Pons (tissue), 1 donor: Measurements from ENCODE around the gene DHRS1.
"Not testable (repeated sequence)": the region's sequence is repeated elsewhere in the genome, so short reads cannot be mapped to it uniquely, and the experiment has no call there.

Experiments
- DNase-seq: peaks from one replicate; pipeline ENCODE4 v3.0.0-alpha.2; 2016; ENCODE audit warnings: low spot score

Gene DHRS1

GRCh38 chr14:24327914-24328313 is 28.3 kb upstream of the DHRS1 start:
- DNase-seq: not testable (repeated sequence)

DNA sequence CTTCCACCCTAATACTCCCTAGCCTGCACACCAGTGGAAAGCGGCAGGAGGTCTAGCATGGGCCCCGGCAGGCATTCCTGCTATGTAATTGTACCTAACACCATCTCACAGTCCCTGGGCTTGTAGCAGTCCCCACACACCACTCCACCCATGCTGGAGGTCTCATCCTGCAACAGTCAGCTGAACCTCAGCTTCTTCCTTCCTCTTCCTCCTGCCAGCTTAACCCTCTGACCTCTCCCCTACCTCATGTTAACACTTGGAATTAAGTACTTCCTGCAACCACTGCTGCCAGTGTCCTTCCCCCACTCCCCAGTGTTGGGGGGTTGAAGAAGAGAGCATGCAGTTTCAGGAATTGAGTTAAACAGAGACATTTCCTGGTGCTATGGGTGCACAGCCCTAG is 27.7 kb upstream of the DHRS1 start:
- DNase-seq: no peak

DNA sequence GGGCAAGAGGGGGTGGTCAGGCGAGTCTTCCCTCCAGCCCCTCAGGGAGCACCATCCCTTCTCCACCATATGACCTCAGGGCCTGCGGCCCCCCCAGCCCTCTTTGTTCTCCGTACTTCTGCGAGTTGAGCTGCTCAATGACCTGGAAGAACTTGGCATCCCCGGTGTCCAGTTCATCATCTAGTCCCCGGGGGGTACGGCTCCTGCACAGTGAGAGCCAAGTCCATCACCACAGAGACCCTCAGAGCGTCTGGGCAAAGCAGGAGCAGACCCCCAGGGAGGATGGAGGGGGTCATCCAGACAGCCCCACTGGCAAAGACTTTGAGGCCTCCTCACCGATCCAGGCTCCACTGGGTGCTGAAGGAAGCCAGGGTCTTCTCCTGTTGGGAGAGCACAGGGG is 26.4 kb upstream of the DHRS1 start:
- DNase-seq: no peak

GRCh38 chr14:24325041-24325530 is 25.5 kb upstream of the DHRS1 start:
- DNase-seq: no peak

GRCh38 chr14:24324024-24324423 is 24.4 kb upstream of the DHRS1 start:
- no peak for DNase-seq

DNA sequence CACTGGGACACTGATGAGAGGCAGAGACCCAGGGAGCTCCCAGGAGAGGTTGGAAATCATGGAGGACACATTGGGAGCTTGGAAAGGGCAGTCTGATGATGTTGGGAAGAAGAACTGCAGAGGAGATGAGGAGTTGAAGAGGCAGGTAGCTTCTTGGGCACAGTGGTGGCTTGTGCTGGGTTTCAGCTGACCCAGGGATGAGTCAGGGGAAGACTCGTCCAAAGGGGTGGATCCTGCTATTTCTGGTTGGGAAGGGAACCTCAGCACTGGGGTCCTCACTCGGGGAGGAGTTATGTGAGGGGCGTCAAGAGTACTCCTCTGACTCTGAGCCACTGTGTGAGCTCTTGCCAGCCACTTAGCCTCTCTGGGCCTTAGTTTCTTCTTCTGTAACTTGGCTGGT is 23.8 kb upstream of the DHRS1 start:
- DNase-seq: no peak

- no peak for DNase-seq
These were observed 23.1 kb upstream of the DHRS1 start for GRCh38 chr14:24322672-24323071.

DNA sequence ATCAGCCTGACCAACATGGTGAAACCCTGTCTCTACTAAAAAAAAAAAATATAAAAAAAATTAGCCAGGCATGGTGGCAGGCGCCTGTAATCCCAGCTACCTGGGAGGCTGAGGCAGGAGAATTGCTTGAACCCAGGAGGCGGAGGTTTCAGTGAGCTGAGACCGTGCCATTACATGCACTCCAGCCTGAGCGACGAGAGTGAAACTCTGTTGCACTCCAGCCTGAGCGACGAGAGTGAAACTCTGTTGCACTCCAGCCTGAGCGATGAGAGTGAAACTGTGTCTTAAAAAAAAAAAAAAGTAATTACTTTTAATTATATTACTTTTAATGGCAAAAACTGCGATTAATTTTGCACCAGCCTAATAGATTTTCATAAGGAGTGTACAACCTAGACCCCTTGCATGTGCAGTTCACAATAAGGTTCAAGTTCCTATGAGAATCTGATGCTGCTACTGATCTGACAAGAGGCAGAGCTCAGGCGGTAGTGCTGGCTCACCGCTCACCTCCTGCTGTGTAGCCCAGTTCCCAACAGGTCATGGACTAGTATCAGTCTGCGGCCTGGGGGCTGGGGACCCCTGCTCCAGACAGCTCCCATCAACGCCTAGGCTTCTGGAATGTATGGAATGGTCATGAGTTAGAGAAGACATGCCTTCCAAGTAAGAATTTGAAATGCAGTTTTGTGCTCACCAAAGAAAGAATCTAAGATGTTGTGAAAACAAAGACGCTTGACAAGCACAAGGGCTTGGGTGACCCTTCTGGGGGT is 21.8 kb upstream of the DHRS1 start:
- DNase-seq: no peak

- DNase-seq: no peak
These were observed 17.8 kb upstream of the DHRS1 start for GRCh38 chr14:24317141-24317928.

GRCh38 chr14:24316597-24316950 is 17.0 kb upstream of the DHRS1 start:
- DNase-seq: no peak

- no peak for DNase-seq
These were observed 16.4 kb upstream of the DHRS1 start for GRCh38 chr14:24315807-24316596.

DNA sequence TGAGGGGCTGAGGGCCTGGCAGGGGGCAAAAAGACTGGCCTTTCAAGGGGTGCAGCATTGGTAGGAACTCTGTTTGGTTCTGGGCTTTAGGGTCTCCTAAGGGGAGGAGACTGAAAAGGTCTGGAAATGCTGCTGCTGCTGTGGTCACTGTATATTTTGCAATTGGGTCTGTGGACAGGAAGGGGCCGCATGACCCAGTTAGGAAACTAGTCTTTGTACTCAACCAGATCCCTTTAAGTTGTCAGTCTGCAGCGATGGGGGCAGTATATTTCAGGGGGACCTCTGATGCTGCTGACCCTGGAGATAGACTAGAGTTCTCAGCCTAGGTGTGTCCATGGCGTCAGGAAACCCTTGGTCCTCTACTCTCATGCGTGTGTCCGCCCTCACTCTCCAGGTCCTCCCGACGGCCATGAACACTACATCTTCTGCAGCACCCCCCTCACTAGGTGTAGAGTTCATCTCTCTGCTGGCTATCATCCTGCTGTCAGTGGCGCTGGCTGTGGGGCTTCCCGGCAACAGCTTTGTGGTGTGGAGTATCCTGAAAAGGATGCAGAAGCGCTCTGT is 15.7 kb upstream of the DHRS1 start:
- DNase-seq: no peak

DNA sequence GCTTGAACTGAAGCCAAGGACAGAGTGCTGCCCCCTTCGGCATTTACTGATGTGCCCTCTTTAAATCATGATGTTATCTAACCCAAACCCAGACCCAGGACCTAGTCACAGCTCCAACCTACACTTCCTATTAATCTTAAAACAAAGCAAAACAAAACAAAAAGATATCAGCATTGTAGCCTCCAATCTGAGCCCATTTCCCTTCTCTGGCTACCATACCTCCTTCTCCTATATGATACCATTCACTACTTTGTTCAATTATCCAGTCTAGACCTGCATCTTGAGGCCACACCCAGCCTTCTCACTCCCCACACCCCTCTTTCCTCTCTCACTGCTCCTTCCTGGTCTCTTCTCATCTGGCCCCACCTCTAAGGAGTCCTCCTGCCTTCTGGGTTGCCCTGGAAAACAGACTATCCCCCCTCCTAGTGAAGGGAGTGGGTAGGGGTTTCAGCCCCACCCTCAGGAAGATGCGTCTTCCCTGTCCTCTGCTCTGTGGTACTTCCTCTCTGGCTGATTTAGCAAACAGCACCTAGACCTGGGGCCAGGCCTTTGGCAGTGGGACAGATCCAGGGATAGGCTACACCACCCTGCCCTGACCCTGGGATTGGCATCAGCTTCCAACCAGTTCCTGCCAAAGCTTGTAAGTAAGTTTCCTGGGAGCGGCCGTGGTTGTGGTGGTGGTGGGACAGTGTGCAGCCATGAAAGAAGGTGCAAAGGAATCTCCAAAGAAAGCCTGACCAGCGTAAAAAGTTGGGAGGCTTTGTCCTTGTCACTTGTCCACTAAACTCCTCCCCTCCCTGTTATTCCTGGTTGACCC is 15.0 kb upstream of the DHRS1 start:
- no peak for DNase-seq

GRCh38 chr14:24313913-24314312 is 14.3 kb upstream of the DHRS1 start:
- DNase-seq: no peak

GRCh38 chr14:24312736-24313507 is 13.3 kb upstream of the DHRS1 start:
- peak; percentile 65 for DNase-seq

GRCh38 chr14:24311837-24312615 is 12.4 kb upstream of the DHRS1 start:
- no peak for DNase-seq

DNA sequence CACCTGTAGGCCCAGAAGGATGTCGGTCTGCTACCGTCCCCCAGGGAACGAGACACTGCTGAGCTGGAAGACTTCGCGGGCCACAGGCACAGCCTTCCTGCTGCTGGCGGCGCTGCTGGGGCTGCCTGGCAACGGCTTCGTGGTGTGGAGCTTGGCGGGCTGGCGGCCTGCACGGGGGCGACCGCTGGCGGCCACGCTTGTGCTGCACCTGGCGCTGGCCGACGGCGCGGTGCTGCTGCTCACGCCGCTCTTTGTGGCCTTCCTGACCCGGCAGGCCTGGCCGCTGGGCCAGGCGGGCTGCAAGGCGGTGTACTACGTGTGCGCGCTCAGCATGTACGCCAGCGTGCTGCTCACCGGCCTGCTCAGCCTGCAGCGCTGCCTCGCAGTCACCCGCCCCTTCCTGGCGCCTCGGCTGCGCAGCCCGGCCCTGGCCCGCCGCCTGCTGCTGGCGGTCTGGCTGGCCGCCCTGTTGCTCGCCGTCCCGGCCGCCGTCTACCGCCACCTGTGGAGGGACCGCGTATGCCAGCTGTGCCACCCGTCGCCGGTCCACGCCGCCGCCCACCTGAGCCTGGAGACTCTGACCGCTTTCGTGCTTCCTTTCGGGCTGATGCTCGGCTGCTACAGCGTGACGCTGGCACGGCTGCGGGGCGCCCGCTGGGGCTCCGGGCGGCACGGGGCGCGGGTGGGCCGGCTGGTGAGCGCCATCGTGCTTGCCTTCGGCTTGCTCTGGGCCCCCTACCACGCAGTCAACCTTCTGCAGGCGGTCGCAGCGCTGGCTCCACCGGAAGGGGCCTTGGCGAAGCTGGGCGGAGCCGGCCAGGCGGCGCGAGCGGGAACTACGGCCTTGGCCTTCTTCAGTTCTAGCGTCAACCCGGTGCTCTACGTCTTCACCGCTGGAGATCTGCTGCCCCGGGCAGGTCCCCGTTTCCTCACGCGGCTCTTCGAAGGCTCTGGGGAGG is 11.3 kb upstream of the DHRS1 start, which contains the start of gene LTB4R:
Gene LTB4R (plus strand): TSS at position 857 of the 959 bp plus-strand sequence. CDS start 4,150 bp downstream, outside the sequence.
- DNase-seq: no peak

- DNase-seq: no peak
These were observed 10.7 kb upstream of the DHRS1 start for GRCh38 chr14:24310265-24310645.
